Stimulated activated CD4-positive, alpha-beta T cell treated with anti-CD3 and anti-CD28 coated beads, Interleukin-12 subunit alpha, Interleukin-12 subunit beta, amount 100 ng/mL, for 4 hours (primary cell): ENCODE data around the gene MYBPC3.

ENCODE experiments used
- DNase-seq: peaks from one replicate; pipeline ENCODE4 v3.0.0-alpha.2; 2020

The MYBPC3 gene

GRCh38 chr11:47352556-47352955, at the start of gene MYBPC3:
Gene MYBPC3 (minus strand): TSS chr11:47352702. CDS start chr11:47352647, 55 bp downstream.
- no peak for DNase-seq

- DNase-seq = no peak
These were observed 48.3 kb upstream of the MYBPC3 start for GRCh38 chr11:47400768-47401279.

GRCh38 chr11:47399860-47400767, 47.6 kb upstream of the MYBPC3 start:
- DNase-seq = peak; percentile 40

DNA sequence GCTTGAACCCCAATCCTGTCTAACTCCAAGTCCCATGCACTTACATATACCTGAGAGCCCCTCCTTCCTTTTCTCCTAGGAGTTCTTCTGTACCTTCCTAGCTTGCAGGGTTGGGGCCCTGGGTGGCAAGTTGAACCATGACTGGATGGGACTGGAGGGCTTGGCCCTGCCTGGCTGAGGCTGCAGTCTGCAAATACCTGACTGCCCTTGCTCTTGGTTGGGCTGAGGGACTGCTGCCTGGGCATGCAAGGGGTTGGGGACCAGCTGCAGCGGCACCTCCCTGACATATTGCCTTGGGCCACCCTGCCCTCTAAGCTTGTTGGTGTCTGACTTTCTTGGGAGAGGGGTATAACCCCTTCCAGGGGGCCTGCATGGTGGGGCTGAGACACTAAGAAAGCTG, 46.0 kb upstream of the MYBPC3 start:
- no peak for DNase-seq

GRCh38 chr11:47398011-47398410, 45.5 kb upstream of the MYBPC3 start:
- DNase-seq = no peak

GRCh38 chr11:47396049-47396320, 43.5 kb upstream of the MYBPC3 start:
- DNase-seq = no peak

- DNase-seq = no peak
These were observed 42.9 kb upstream of the MYBPC3 start for GRCh38 chr11:47395223-47396048.

GRCh38 chr11:47394322-47395222, 42.1 kb upstream of the MYBPC3 start:
- DNase-seq = peak; percentile 57

DNA sequence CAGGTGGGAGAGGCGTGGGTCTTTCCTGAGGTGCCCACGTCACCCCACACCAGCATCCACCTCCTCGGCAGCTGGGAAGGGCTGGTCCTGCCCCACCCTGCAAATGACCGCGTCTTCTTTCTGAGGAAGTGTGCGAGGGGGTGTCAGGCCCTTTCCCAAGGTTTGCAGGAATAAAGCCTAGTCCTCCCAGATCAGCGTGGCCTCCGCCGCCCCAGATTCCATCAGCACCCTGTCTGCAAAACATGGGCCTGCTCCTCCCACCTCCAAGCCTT, 41.5 kb upstream of the MYBPC3 start:
- no peak for DNase-seq

DNA sequence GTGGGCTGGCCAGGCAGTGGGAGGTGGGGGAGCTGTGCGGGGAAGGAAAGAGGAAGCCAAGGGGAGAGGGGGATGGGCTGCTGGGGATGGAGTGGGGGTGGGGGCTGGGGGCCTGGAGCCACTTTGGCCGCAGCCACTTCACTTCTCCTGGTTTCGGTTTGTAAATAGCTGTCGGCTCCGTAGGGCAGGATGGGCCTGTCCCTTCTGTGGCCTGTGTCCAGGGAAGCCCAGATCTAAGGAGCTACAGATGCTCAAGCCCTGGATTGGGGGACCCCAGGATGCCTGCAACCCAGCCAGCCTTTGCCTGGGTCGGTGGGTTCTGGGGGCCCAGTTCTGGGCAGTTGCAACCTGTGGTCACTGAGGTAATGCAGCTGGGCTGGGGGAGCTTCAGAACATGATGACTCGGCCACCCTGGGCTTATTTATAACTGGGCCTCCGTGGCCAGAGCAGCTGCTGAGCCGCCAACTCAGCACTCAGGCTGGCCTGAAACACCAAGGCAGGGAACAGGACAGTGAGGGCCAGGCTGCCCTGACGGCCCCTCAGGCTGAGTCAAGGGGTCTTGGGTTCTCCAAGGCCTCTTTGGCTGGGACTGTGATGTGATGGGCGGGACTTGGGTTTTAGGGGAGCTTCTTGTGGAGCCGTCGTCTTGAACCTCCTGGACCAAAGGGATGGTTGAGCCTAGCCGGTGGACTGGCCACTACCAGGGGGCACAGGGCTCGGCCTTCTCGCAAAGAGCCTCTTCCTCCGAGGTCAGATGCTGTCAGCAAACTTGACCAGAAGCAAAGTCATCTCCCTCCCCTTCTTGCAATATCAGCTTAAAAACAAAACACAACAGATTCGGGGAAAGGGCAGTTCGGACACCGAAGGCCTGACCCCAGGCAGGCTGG, 40.9 kb upstream of the MYBPC3 start:
- no peak for DNase-seq

- DNase-seq = no peak
These were observed 40.2 kb upstream of the MYBPC3 start for GRCh38 chr11:47392546-47393162.

- DNase-seq = no peak
These were observed 39.4 kb upstream of the MYBPC3 start for GRCh38 chr11:47391711-47392432.

DNA sequence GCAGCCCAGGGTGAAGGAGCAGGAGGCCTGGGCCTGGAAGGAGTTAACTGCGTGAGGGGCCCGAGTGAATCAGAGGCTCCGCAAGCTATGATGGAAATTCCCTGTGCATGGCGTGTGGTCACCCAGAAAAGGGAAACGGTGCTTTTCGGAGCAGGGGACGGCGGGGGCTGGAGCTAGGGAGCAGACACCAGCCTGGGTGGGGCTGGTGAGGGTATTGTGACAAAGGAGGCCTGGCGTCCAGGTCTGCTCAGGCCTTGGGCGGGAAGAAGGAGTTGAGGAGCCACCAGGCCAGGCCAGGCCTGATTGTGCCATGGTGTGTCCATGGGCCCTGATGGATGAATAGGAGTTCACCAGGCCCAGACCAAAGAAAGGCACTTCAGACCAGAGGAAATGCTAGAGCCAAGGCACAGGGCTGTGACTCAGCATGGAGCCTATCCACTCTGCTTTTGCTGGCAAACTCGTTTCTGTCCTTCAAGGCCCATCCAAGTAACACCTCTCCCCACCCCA, 38.6 kb upstream of the MYBPC3 start:
- DNase-seq = no peak

GRCh38 chr11:47390422-47390760, 37.9 kb upstream of the MYBPC3 start:
- no peak for DNase-seq

DNA sequence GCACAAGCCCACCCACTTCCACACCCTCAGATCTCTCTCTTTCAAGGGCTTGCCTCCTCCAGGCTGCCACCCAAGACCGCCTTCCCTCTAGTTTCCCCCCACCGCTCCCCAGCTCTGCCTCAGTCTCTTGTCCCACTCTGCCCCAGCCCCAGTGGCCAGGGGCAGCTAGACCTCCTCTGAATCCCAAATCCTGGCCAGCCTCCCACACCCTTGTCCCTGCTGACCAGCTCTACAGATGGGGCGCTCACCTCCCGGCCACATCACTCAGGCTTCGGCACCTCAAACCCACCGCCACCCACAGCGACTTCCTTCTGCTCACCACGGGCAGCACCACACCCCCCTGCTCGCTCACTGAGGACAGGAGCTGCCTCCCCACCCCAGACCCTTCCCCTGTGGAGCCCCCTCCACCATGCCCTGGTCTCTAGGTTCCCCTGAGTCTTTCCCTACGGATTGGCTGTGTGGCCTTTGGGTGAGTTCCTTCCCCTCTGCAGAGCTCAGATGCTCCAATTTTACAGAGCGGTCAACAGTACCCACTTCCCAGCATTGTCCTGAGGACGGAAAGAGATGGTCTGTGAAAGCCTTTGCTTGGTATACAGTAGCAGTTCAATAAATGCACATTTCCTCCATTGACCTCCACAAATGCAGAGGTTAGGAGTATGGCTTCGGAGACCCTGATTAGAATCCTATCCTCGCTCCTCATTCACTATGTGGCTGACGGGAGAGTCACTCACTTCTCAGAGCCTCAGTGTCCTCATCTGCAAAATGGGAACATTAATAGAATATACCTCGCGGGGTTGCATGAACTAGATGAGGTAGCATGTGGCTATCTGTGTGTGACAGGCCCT, 37.3 kb upstream of the MYBPC3 start:
- no peak for DNase-seq

GRCh38 chr11:47388697-47389576, 36.4 kb upstream of the MYBPC3 start:
- no peak for DNase-seq

- DNase-seq = no peak
These were observed 35.6 kb upstream of the MYBPC3 start for GRCh38 chr11:47387944-47388696.

GRCh38 chr11:47384498-47384897, 32.0 kb upstream of the MYBPC3 start:
- DNase-seq = no peak
